GM18858 (cell line): Measurements from ENCODE around the gene C20orf141.
"Not testable (repeated sequence)": the region's sequence is repeated elsewhere in the genome, so short reads cannot be mapped to it uniquely, and the experiment has no call there.

Experiments
- ATAC-seq: cut with Tn5 transposase; IDR thresholded peaks from one replicate; pipeline ENCODE4 v1.9.1; 2021; ENCODE audit not compliant: unreplicated experiment

C20orf141 gene

GRCh38 chr20:2814587-2815051, at the start of gene C20orf141:
TSS of gene C20orf141 (plus strand) at chr20:2814987. CDS start at chr20:2815185, 198 bp downstream.
- ATAC-seq: no peak

- ATAC-seq: no peak
These were observed 46.8 kb upstream of the C20orf141 start for GRCh38 chr20:2767768-2768631.

GRCh38 chr20:2768632-2769015, 46.2 kb upstream of the C20orf141 start:
- no peak for ATAC-seq

GRCh38 chr20:2770091-2770490, 44.7 kb upstream of the C20orf141 start:
- not testable (repeated sequence) for ATAC-seq

DNA sequence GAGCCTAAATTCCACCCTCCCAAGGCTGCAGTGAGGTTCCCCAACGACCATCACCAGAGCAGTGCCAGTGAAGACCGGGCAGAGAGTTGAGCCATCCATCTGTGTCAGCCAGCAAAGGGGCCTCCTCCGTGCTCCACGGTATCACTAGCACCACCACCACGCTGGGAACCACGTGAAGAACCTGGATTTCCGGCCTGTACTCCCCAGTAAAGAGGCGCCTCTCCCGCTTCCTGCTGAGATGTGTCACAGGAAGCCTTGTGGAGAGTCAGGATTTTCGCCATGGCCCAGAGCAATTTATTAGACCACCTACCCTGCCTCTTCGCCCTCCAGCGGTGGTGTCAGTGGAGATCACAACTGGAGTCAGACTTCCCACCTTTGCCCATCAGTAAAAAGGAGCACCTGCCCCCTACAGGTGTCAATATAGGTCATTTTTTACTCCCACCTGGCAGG, 43.1 kb upstream of the C20orf141 start:
- ATAC-seq: no peak

DNA sequence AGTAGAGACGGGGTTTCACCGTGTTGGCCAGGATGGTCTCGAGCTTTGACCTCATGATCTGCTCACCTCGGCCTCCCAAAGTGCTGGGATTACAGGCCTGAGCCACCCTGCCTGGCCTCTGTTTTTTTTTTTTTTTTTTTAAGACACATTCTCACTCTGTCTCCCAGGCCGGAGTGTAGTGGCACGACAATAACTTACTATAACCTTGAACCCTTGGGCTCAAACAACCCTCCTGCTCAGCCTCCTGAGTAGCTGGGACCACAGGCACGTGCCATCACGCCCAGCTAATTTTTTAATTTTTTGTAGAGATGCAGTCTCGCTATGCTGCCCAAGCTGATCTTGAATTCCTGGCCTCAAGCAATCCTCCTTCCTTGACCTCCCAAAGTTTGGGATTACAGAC, 41.0 kb upstream of the C20orf141 start:
- no peak for ATAC-seq

- ATAC-seq: no peak
These were observed 39.6 kb upstream of the C20orf141 start for GRCh38 chr20:2775139-2775538.

GRCh38 chr20:2778602-2779321, 36.0 kb upstream of the C20orf141 start:
- no peak for ATAC-seq

- no peak for ATAC-seq
These were observed 33.8 kb upstream of the C20orf141 start for GRCh38 chr20:2780948-2781347.

DNA sequence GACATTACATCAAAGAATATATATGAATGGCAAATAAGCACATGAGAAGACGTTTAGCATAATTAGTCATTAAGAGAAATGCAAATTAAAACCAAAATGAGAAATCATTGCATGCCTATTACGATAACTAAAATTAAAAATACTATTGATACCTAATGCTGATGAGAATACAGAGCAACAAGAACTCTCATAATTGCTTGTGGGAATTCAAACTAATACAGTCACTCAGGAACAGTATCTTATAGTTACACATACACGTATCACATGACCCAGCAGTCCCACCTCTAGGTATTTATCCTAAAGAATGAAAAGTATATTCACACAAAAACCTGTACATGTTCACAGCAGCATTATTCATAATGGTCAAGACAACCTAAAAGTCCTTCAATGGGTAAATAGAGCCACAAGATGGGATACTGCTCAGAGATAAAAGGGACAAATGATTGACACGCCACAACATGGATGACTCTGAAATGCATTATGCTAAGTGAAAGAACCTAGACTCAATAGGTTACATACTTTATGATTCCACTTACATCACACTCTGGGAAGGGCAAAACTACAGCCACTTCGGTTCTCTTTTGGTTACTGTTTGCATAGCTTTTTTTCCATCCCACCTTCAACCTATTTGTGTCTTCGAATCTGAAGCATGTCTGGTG, 30.8 kb upstream of the C20orf141 start:
- ATAC-seq: no peak

DNA sequence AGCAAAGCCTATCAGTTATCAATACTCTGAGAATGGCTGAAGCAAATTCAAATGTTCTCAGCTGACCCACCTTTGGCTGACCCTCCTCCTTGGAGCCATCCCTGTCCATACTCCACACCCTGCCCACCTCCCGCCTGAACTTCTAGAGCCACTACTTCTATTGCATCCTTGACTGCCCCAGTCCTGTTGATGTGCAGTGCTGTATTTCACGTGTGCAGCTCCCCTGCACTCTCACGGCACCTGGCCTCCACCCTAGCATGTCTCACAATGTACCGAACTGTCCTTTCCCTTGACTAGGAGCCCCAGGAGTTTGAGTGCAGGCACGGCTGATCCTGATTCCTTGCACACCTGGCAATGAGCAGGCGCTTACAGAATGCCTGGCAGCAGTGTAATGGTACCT, 21.3 kb upstream of the C20orf141 start:
- ATAC-seq: no peak

- no peak for ATAC-seq
These were observed 20.5 kb upstream of the C20orf141 start for GRCh38 chr20:2794202-2794748.

GRCh38 chr20:2794866-2795447, 19.8 kb upstream of the C20orf141 start:
- no peak for ATAC-seq

DNA sequence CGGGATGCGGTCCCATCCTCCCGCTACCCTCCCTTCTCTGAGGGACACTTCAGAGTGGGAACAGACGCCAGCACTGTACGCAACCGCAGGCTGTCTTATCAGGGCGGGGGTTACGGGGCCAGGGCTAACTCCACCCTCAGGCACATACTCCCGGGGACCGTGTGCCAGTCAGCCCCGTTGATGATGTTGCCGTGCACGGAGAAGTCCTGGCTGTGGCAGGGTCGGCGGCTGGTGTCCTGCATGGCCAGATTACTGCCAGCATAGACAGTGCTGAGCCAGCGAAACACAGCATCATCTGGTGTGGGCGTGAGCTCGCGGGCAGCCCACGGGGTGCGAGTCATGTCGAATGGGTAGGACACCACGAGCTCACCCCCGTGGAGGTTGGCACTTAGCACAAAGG, 19.3 kb upstream of the C20orf141 start:
- no peak for ATAC-seq

GRCh38 chr20:2796011-2796660, 18.7 kb upstream of the C20orf141 start:
- ATAC-seq: no peak

DNA sequence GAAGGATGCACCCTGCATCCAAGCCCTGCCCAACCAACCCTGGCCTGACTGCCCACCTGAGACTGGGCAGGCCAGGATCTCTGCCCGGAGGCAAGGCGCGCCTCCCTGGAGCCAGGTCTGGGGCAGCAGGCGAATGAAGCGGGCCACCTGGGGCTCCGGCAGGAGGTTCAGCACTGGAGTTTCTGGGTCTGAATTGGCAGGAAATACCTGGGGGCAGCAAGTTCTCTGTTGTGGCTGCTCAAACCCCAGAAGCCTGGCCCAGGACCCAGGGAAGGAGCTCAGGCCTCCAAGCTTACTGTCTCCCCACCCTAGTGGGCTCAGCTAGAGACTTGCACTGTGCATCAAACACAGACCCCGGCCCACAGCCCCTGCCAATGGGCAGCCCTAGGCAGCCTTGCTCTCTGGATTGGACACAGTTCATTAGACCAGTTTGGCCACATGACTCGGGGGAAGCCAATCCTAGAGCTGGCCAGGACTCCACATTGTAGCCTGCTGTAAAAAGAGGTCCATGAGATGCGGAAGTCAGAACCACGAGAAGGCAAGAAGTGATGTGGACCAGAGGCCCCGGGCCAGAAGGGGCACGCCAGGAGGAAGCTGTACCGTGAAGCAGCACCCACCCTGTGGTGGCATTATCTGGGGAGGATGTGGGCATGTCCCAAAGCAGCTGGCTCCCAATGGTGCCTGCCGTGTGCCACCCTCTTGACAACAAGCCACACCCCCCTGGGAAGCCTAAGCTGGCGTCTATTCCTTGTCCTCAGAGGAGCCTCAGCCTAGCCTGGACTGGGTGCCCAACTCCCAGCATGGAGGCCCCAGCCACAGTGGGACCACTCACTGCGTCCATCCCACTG, 17.4 kb upstream of the C20orf141 start:
- ATAC-seq: no peak

GRCh38 chr20:2798095-2798805, 16.5 kb upstream of the C20orf141 start:
- ATAC-seq: no peak

GRCh38 chr20:2798814-2799213, 16.0 kb upstream of the C20orf141 start:
- no peak for ATAC-seq

GRCh38 chr20:2799271-2799670, 15.5 kb upstream of the C20orf141 start:
- no peak for ATAC-seq
